Hepatocyte (in vitro differentiated cells): Measurements from ENCODE around the gene RC3H1. TPM values are rescaled to one million over a fixed set of nuclear protein-coding genes. Genes with fewer than 3 reads are reported as not detected.

ENCODE experiments used
- DNase-seq: peaks from one replicate; pipeline ENCODE4 v3.0.0-alpha.2; 2016; ENCODE audit warnings: low spot score
- H2AFZ ChIP-seq: fragments of 200-600 bp; sonication (generic); 2 replicates; pipeline ENCODE4 v1.6.0; 2016; ENCODE audit warnings: antibody characterized with exemption, mild to moderate bottlenecking
- H3K27ac ChIP-seq: fragments of 200-600 bp; sonication (generic); 2 replicates; pipeline ENCODE4 v1.5.1; 2016; ENCODE audit warnings: mild to moderate bottlenecking
- H3K27me3 ChIP-seq: fragments of 200-600 bp; sonication (generic); 2 replicates; pipeline ENCODE4 v1.6.1; 2016
- H3K36me3 ChIP-seq: fragments of 200-600 bp; sonication (generic); replicated peaks from 2 replicates; pipeline ENCODE4 v1.5.1; 2016; ENCODE audit warnings: low read depth; ENCODE audit not compliant: insufficient read depth
- H3K4me1 ChIP-seq: fragments of 200-600 bp; sonication (generic); 2 replicates; pipeline ENCODE4 v1.5.1; 2016; ENCODE audit warnings: mild to moderate bottlenecking, moderate library complexity; ENCODE audit not compliant: insufficient read depth
- H3K4me2 ChIP-seq: fragments of 200-600 bp; sonication (generic); 2 replicates; pipeline ENCODE4 v1.6.0; 2016
- H3K4me3 ChIP-seq: fragments of 200-600 bp; sonication (generic); 2 replicates; pipeline ENCODE4 v1.5.1; 2016; ENCODE audit warnings: mild to moderate bottlenecking
- H3K79me2 ChIP-seq: fragments of 200-600 bp; sonication (generic); 2 replicates; pipeline ENCODE4 v1.6.0; 2017; ENCODE audit warnings: mild to moderate bottlenecking
- H3K9me2 ChIP-seq: fragments of 200-600 bp; sonication (generic); replicated peaks from 2 replicates; pipeline ENCODE4 v1.6.0; 2017; ENCODE audit warnings: mild to moderate bottlenecking; ENCODE audit not compliant: insufficient read depth
- H3K9me3 ChIP-seq: fragments of 200-600 bp; sonication (generic); 2 replicates; pipeline ENCODE4 v1.5.1; 2016; ENCODE audit warnings: low read depth, mild to moderate bottlenecking
- H4K20me1 ChIP-seq: fragments of 200-600 bp; sonication (generic); 2 replicates; pipeline ENCODE4 v1.6.0; 2016; ENCODE audit warnings: mild to moderate bottlenecking; ENCODE audit not compliant: insufficient read depth, poor library complexity, severe bottlenecking
- EZH2 ChIP-seq: fragments of 200-600 bp; sonication (generic); IDR thresholded peaks from 2 replicates; pipeline ENCODE4 v1.6.1; 2016; ENCODE audit warnings: antibody characterized with exemption, mild to moderate bottlenecking, borderline replicate concordance
- EZH2phosphoT487 ChIP-seq: fragments of 200-600 bp; sonication (generic); IDR thresholded peaks from one replicate; pipeline ENCODE4 v1.6.1; 2018; ENCODE audit warnings: antibody characterized with exemption, mild to moderate bottlenecking, low read depth, moderate library complexity; ENCODE audit not compliant: unreplicated experiment, severe bottlenecking
- WGBS: methylation state at CpG from one replicate; pipeline ENCODE4 v1.1.6; 2016; ENCODE audit warnings: low lambda C conversion rate; ENCODE audit errors: missing lambda C conversion rate; 5-methylcytosine and 5-hydroxymethylcytosine counted together
- polyA plus RNA-seq: library from polyadenylated mRNA; unstranded; fragments of >200 nt; fragmentation: Nextera tagmentation; extraction: Ambion mirVana; gene quantifications from 2 replicates; pipeline ENCODE4 v1.2.1, GENCODE V29; 2016
- total RNA-seq: library from RNA; depleted of rRNA; stranded (reverse); fragments of >200 nt; gene quantifications from 2 replicates; pipeline ENCODE4 v1.2.3, GENCODE V29; 2014
- TF ChIP-seq, protein P1 (sequence below): fragments of 200-600 bp; sonication (generic); IDR thresholded peaks from 2 replicates; pipeline ENCODE4 v1.5.1; 2016; ENCODE audit warnings: antibody characterized with exemption, mild to moderate bottlenecking; ENCODE audit not compliant: poor library complexity

Gene RC3H1
- total and polyA plus RNA-seq, 2 experiments from 2014 or later = 5.9 to 32.6 TPM

DNA sequence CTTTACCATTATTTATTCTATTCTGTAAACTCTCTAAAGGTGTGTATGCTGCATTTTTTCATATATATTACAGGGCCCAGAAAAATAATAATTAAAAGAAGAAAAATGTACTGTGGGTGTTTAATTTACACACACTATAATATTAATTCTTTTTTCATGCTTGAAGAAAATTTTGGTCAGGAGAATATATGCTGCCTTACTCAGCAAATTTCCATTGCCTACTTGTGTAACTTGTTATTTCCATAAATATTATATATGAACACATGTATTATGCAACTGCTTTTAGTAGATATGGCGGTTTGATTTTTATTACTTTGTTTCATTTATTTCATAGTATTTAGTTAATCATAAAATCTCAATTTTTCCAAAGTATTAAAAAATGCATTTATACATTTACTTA is 58.7 kb downstream of the RC3H1 start:
- Histone ChIP-seq H3K27me3 (no peaks in the 10 kb centered on the region), H3K4me2 (no peak overlapping the region), H3K27ac (no peak overlapping the region), H3K9me2 (no peaks in the 10 kb centered on the region), H3K79me2 (no peaks in the 10 kb centered on the region), H3K4me3 (no peak overlapping the region), H4K20me1 (no peaks in the 10 kb centered on the region), H3K4me1 (no peaks in the 10 kb centered on the region), H2AFZ (no peak overlapping the region), H3K36me3 (no peaks in the 10 kb centered on the region), H3K9me3 (no peaks in the 10 kb centered on the region)
- 97% methylated on average over 1 of the region's 1 CpG for WGBS
- DNase-seq = no peak
- no peak for TF ChIP-seq EZH2
- TF ChIP-seq, protein P1, sequence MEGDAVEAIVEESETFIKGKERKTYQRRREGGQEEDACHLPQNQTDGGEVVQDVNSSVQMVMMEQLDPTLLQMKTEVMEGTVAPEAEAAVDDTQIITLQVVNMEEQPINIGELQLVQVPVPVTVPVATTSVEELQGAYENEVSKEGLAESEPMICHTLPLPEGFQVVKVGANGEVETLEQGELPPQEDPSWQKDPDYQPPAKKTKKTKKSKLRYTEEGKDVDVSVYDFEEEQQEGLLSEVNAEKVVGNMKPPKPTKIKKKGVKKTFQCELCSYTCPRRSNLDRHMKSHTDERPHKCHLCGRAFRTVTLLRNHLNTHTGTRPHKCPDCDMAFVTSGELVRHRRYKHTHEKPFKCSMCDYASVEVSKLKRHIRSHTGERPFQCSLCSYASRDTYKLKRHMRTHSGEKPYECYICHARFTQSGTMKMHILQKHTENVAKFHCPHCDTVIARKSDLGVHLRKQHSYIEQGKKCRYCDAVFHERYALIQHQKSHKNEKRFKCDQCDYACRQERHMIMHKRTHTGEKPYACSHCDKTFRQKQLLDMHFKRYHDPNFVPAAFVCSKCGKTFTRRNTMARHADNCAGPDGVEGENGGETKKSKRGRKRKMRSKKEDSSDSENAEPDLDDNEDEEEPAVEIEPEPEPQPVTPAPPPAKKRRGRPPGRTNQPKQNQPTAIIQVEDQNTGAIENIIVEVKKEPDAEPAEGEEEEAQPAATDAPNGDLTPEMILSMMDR = no peak

DNA sequence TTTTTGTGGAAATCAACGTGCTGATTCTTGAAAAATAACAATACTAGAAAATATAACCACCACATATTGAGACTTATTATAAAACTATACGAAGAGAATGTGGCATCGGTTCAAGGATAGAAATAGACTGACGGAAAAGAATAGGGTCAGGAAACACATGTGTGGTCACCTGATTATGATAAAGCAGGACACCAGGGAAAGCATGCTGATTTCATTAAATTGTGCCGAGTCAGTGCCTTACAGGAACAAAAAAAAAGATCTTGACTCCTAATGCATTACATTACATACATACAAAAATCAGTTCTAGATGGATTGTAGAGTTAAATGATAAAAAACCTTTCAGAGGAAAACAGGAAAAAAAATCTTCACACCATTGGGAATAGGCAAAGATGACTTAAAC is 61.5 kb downstream of the RC3H1 start:
- Histone ChIP-seq H3K9me2 (no peaks in the 10 kb centered on the region), H3K9me3 (no peaks in the 10 kb centered on the region), H3K79me2 (no peaks in the 10 kb centered on the region), H3K27ac (no peak overlapping the region), H3K36me3 (no peaks in the 10 kb centered on the region), H3K27me3 (no peaks in the 10 kb centered on the region), H3K4me3 (no peak overlapping the region), H2AFZ (no peak overlapping the region), H4K20me1 (peaks cover 3% of the 10 kb centered on the region), H3K4me2 (no peak overlapping the region), H3K4me1 (no peaks in the 10 kb centered on the region)
- 87% methylated on average over 5 of the region's 5 CpGs for WGBS
- TF ChIP-seq EZH2phosphoT487 = no peak
- TF ChIP-seq, protein P1 = no peak
- no peak for TF ChIP-seq EZH2
- DNase-seq = no peak

DNA sequence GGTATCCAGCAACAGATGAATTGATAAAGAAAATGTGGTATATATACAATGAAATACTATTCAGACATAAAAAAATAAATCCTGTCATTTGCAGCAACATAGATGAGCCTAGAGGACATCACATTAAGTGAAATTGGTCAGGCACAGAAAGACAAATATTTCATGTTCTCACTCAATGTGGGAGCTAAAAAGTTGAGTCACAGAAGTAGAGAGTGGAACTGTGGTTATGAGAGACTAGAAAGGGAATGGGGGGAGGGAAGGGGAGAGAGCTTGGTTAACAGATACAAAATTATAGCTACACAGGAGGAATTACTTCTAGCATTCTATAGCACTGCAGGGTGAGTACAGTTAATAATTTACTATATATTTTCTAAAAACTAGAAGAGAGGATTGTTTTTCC is 68.0 kb downstream of the RC3H1 start:
- H3K79me2 ChIP-seq = no peaks in the 10 kb centered on the region
- no peak for DNase-seq
- TF ChIP-seq EZH2 = no peak
- TF ChIP-seq, protein P1 = no peak
- no peak for TF ChIP-seq EZH2phosphoT487
- H2AFZ ChIP-seq = no peak overlapping the region
- no peaks in the 10 kb centered on the region for H3K9me2 ChIP-seq
- no peaks in the 10 kb centered on the region for H3K36me3 ChIP-seq
- no peak overlapping the region for H3K4me2 ChIP-seq
- H3K4me1 ChIP-seq = no peaks in the 10 kb centered on the region
- no peak overlapping the region for H3K27ac ChIP-seq
- H3K9me3 ChIP-seq = no peaks in the 10 kb centered on the region
- H4K20me1 ChIP-seq = peaks cover 3% of the 10 kb centered on the region
- H3K4me3 ChIP-seq = no peak overlapping the region
- no peaks in the 10 kb centered on the region for H3K27me3 ChIP-seq

DNA sequence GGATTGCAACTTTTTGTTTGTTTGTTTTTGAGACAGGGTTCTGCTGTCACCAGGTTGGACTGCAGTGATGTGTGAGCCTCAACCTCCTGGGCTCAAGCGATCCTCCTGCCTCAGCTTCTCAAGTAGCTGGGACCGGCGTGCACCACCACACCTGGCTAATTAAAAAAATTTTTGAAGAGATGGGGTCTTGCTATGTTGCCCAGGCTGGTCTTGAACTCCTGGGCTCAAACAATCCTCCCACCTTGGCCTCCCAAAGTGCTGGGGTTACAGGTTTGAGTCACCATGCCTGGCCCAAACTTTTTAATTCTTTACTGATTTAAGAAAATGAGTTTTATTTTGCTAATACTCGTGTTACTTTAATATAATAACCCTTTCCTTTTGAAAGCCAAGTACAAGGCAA is 73.6 kb downstream of the RC3H1 start:
- no peak for DNase-seq
- Histone ChIP-seq H3K4me1 (no peaks in the 10 kb centered on the region), H3K4me3 (no peak overlapping the region), H3K4me2 (no peak overlapping the region), H3K27me3 (no peaks in the 10 kb centered on the region), H3K9me2 (no peaks in the 10 kb centered on the region), H4K20me1 (no peaks in the 10 kb centered on the region), H3K27ac (no peak overlapping the region), H2AFZ (no peak overlapping the region), H3K9me3 (no peaks in the 10 kb centered on the region), H3K79me2 (no peaks in the 10 kb centered on the region), H3K36me3 (no peaks in the 10 kb centered on the region)
- 99% methylated on average over 4 of the region's 4 CpGs for WGBS
- TF ChIP-seq EZH2 (no peak), EZH2phosphoT487 (no peak)
- TF ChIP-seq, protein P1 = no peak
